NT2/D1 (cell line): ENCODE data around the gene MRPL49.
"Not testable (repeated sequence)": the region's sequence is repeated elsewhere in the genome, so short reads cannot be mapped to it uniquely, and the experiment has no call there.

Experiments used
- SUZ12 ChIP-seq: IDR thresholded peaks from 2 replicates; pipeline ENCODE4 v1.6.1; 2011; ENCODE audit not compliant: insufficient read length, insufficient read depth; ENCODE audit errors: extremely low read depth
- YY1 ChIP-seq: IDR thresholded peaks from 2 replicates; pipeline ENCODE4 v1.6.1; 2011; ENCODE audit not compliant: insufficient read length, insufficient read depth
- ZNF274 ChIP-seq: IDR thresholded peaks from 2 replicates; pipeline ENCODE4 v1.6.1; 2011; ENCODE audit warnings: mild to moderate bottlenecking, low read depth, low read length

- TF ChIP-seq YY1, ZNF274, SUZ12: not testable (repeated sequence)
Measured at GRCh38 chr11:65118891-65119669, 3.0 kb upstream of the MRPL49 start.
